ENCODE data around the gene ATXN7L1.

The ATXN7L1 gene

DNA sequence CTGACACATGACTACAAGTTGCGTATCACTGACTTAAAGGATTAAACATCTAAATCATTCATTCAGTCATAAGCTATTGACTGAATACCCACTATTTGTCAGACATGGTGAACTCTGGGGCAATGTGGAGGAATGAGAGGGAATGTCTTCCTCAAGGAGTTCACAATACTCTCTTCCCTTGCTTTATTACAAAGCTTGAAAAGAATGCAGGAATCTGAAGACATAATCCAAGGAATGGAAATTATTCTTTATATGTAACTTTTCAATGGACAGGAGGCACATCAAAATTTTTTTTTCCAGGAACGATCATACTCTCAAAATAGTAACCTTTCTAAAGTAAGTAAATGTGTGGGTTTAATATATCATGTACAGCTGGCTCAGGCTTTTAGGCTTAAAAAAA is 111.9 kb downstream of the ATXN7L1 start:
- intact Hi-C loops (cut with DNase I): loop anchor here (10.0 kb wide), 2 partner anchors 110 to 390 kb away; partner anchors contain the start of gene ATXN7L1
- no peak for DNase-seq

DNA sequence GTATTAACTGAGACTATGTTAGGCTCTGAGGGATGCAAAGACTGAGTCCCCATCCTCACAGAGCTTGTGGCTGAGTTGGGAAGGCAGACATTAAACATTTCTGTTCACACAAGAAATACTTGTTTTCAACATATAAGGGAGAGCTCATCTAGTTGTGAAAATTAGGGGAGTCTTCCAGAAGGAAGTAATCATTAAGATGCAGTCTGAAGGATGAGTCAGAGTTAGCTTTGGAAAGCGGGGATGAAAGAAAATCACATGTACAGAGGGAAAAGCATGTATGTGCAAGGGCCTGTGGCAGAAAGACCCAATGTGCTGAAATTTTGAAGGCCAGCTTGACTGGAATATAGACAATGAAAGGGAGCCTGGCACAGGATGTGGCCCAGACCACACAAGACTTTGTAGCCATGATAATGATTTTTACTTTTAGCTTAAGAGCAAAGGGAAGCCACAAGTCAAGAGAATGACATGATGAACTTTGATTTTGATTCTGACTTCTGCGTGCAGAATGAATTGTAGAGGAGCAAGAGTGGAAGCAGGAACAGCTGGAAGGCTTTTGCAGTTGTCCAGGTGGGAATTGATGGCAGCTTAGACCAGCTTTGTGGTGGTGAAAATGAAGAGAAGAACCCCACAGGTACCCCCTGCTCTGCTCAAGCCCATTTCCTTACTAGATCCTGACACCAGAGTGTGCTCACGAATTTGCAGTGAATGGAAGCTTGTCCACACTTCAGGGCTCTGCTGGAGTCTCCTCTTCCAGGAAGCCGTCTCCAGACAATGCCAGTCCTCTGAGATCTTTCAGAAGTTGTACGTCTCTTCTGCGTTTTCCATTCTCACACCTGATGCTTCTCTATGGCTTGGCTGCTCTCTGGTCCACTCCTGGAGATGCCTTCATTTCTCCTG is 115.6 kb downstream of the ATXN7L1 start:
- intact Hi-C loops (cut with DNase I): loop anchor here (1.0 to 10.0 kb wide), 4 partner anchors 114 to 394 kb away; partner anchors contain the start of gene ATXN7L1
- no peak for DNase-seq

DNA sequence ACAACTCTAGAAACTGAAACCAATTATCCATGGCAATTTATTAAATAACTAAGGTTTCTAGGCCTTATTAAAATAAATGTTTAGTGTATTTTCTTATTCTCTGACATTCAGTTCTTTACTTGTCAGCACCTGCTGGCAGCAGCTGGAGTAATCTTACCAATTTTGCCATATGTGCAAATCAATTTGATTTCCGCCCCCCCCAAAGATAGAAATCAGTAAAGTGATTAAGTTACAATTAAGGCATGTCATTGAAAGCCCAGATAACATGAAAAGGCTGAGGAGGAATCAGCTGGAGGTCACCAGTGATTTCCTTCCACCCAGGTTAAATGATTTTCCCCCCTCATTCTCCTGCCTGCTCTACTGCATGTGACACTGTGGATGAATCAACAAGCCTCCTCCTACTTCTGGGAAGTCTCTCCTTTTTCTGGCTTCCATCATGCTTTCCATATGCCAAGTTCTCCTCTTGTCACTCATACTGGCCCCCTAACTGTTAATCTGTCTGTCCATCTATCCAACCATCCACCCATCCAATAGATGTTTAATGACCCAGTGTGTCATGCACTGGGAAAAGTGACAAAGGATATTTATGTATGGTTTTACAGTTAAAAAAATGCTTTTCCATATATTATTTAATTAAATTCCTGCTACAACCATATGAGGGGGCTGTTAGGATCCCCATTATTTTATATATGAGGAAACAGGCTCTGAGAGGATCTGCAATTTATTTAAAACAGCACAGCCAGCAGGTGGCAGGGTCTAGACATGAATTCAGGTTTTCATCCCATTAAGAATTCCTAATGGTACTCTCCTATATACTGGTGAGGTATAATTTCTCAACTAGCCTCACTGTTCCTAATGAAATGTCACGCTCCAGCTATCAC is 116.5 kb downstream of the ATXN7L1 start:
- intact Hi-C loops (cut with DNase I): loop anchor here (1.0 to 10.0 kb wide), 4 partner anchors 115 to 395 kb away; partner anchors contain the start of gene ATXN7L1
- peak in 5 of 10 donors; percentile 45 to 86 (median 61) for DNase-seq

DNA sequence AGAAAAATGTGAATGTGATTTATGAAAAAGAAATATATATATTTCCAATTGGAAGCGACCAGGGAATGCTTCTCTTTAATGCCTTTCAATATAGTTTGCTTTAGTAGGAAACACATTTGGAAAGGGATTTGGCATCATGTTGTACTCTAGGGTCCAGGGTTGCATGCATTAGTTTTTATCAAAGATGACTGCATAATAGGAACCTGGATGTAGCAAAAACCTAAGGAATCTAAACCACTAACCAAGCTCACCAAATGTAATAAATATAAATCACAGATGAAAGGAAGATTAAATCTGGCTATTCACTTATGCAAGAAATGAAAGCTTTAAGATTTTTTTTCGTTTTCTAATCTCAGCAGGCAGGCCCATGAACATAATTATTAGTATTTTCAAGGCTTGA is 120.0 kb downstream of the ATXN7L1 start:
- DNase-seq: no peak
- intact Hi-C loops (cut with DNase I): no loop called here

DNA sequence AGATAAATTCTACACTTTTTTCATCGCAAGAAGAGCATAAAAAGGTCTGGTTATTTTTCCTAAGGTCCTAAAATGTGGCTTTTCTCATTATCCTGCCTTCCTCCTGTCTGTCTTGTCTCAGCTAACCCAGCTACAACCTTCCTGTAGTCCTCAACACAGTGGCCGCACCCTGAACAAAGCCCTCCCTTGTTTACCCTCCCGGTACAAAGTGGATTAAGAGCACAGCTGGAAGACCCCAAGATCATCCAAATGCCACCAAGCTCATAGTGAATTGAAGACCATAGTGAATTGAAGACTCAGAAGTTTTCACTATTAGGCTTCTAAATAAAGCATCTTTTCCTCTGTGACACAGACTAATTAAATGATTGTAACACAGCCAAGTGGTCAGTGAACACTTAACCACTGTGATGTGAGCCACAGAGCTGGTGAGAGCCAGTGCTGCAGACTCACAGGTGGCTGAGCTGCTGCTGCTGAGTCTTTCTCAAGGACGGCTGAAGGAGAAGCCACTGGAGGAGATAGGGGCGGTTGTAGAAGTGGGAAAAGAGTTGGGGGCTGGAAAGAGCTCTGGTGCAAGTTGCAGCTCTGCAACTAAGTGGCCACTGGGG is 123.6 kb downstream of the ATXN7L1 start:
- no peak for DNase-seq
- intact Hi-C loops (cut with DNase I): no loop called here

DNA sequence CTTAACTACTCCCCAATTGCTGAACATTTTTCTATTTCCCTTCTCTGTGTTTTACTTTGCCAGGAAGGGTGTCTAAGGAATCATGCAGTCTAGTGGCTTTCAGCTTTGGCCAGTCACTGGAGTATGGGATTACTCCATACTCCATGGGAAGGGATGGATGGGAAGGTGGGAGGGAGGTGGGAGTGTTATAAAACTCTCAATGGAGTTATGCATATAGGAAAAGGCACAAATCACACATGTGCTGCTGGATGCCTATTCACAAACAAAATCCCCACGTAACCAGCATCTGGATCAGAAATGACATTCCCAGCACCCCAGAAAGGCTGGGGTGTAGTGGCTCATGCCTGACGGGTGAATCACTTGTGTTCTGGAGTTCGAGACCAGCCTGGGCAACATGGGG is 125.3 kb downstream of the ATXN7L1 start:
- intact Hi-C loops (cut with DNase I): no loop called here
- DNase-seq: no peak

DNA sequence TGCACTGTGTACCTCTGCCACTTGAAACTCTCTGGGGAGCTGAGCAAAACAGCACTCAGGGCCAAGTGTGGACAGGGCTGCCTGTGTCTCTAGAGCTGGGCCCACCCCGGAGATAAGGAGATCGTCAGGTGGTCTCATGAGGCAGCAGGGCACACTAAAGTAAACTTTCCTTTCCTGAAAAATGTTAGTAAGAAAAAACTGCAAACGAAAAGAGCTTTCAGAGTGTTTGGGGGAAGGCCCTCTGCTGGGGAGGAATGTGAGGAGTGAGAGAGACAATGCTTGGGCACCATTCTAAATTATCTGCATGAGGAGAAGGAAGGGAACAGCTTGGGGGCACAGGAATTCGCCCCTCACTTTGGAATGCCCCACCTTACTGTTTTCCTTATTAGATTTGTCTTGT is 127.7 kb downstream of the ATXN7L1 start:
- intact Hi-C loops (cut with DNase I): no loop called here
- no peak for DNase-seq

DNA sequence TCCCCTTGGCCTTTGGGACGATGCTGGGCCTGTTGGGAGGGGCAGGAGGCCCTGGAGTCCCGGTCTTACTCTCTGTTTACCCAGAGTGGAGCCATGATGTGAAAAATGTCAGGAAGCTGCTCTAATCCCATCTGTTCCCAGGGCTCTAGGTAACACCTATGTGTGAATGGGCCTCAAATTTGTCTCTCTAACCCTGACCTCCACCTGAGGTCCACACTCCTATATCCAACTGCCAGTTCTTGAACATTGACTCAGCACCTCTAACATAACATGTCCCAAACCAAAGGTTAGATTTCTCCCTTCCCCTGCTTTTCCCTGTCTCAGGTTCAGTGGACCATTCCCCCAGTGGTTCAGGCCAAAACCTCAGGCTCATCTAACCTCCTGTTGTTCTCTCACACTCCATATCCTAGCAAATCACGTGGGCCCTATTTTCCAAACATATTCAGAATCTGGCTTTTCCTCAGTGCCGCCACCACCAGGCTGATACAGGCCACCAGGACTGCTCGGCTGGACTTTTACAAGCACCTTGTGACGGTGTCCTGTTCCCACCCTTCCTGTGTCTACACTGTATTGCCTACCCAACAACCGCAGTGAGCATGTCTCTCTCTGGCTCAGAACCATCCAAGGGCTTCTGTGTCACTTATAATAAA is 130.6 kb downstream of the ATXN7L1 start:
- DNase-seq: no peak
- intact Hi-C loops (cut with DNase I): no loop called here

DNA sequence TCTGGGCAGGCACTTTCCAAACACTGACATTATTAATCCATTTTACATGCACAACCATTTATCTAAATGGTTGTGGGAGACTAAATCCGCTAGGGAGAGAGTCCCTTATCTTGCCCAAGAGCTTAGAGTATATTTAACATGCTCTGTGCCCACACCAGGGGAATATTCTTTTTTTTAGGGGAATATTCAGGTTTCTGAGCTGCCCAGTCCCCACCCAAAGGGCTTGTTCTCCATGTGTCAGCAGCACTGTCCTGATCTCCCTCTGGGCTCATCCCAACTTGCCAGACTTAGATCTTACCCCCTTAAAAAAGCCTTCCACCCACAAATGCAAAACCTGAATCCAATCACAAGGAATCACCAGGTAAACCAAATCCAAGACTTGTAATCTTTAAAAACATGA is 132.1 kb downstream of the ATXN7L1 start:
- DNase-seq: no peak
- intact Hi-C loops (cut with DNase I): no loop called here

DNA sequence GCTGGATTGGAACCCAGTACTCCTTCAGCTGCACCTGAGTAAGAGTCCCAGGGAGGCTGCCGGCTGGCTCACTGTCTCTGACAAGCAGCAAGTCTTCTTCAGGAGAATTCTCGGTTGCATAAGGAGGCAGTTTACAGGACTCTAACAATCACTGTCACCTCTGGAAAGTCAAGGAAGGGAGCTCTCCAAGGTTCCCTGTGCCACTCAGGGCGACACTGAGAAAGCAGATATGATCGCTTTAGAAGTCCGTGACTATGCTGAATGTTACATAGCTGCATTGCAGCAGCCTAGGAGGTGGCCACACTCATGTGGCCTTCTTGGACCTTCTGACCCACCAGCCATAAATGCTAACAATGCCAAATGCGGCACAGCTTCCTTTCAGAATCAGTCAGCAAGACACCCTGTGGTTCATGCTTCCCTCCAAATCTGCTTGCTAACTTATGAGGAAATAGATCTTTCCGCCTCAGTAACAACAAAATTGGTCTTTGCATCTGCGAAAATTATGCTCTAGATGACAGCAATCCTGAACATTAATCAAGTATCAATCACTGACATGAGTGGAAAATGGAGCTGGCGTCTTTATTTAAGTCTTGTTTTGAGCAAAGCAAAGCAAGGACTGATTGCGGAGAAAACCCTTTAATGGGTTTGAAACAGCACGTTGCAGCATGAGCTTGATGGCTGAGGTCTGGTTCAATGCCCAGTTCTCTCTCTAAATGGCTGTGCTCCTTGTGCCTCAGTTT is 132.9 kb downstream of the ATXN7L1 start:
- intact Hi-C loops (cut with DNase I): no loop called here

DNA sequence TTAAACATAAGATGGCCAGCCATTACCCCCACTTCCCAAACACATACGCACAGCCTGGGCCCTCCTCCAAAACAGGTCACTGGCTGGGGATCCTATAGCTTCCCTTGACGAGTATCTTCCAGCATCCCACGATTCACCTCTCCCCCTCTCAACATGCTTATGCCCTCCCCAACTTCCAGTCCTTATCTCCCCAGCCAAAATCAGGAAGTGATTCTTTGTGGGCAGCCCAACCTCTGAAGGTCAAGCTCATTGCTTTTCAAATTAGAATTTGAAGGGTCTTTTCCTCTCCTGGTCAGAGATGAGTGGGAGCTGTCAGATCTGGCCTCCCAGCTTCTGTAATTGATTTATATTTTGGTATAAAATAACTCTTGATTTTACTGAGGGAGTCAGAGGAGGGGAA is 133.6 kb downstream of the ATXN7L1 start:
- DNase-seq: no peak
- intact Hi-C loops (cut with DNase I): no loop called here

More for the DNA sequence above, 132.9 kb downstream of the ATXN7L1 start:
- DNase-seq: no peak

DNA sequence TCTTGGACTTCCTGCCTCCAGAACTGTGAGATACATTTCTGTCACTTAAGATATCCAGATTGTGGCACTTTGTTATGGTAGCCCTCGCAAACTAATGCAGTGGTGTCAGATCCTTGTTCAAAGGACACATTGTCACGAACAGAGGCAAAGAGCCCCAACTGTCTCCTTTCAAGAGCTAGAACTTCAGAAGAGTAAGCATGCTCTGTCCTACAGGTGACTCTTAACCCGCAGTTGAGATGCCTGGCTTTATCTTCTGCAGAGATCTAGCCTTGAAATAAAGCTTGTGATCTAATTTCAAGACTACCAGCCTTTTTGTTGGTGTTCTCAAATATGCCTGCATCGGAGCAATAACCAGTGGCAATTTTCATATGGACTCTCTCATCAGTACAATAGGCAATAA is 134.4 kb downstream of the ATXN7L1 start:
- DNase-seq: no peak
- intact Hi-C loops (cut with DNase I): no loop called here

DNA sequence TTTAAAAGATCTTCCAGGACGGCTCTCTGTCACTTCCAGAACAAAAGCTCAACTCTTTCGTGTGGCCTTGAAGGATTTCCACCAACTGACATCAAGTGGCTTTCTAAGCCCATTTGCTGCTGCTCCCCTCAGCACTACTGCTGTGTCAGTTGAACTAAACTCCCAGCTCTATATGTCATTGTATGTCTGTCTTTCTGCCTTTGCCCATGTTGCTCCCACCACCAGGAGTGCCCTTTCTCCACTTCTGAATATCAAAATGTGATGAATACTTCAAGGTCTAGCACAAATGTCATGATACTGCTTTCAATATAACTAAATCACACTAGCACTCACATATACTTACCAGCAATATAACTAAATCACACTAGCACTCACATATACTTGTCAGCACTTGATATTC is 138.3 kb downstream of the ATXN7L1 start:
- intact Hi-C loops (cut with DNase I): no loop called here
- no peak for DNase-seq

DNA sequence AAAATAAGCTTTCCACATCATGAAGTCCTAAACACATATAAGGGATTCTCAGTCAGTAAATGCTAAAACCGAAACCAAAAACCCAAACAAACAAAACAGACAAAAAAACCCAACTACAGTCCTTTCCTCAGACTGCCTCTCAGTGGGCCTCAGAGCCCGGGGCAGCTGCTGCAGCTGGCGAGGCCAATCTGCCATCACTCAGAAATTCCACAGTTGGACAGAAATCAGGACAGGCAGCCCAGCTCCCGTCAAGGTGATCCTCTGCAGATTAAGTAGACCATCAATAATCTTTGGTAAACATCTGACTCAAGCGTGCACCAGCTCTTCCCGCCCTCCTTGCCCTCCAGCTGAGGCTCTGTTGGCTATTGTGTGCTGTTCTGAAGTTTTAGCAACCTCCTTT is 142.2 kb downstream of the ATXN7L1 start:
- intact Hi-C loops (cut with DNase I): no loop called here

DNA sequence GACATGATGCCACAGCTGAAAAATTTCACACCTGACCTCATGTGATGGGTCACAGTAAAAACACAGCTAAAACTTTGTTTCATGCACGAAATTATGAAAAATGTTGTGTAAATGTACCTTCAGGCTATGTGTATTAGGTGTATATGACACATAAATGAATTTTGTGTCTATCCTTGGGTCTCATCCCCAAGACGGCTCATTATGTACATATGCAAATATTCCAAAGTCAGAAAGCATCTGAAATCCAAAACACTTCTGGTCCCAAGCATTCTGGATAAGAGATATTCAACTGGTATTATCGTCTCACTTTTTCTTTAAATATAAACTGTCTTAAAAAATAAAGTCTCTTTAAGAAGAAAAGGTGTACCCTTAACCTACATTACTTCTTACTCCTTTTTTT is 145.4 kb downstream of the ATXN7L1 start:
- no peak for DNase-seq
- intact Hi-C loops (cut with DNase I): no loop called here

More for the DNA sequence above, 142.2 kb downstream of the ATXN7L1 start:
- DNase-seq: no peak

DNA sequence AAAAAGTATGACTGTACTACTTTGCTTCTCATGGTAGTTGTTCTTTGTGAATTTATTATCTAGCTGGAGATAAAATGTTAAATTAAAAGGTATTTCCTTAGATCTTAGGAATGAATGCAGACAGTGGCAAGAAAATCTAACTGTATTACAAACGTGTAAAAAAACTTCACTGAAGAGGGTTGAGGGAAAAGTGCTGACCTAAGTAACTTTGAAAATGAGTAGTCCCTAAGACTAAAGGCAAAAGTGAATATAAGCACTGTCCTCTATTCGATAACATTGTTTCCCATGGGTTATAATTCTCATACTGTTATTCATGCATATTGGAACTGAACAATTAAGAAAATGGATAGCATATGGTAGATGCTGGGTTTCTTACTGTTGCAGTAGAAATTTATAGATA is 148.4 kb downstream of the ATXN7L1 start:
- no peak for DNase-seq
- intact Hi-C loops (cut with DNase I): no loop called here

DNA sequence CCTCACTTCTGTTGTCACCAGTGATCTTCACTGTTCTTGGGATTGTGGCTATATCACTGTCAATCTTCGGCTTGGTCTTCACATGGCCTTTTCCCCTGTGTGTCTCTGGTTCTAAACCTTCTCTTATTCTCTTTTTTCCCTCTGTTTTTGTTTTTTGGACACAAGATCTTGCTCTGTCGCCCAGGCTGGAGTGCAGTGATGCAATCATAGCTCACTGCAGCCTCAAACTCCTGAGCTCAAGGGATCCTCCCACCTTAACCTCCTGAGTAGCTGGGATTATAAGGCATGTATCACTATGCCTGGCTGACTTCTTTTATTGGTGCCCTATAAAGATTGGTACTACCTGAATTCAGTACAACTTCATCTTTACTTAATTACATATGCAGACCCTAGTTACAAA is 151.7 kb downstream of the ATXN7L1 start:
- DNase-seq: no peak
- intact Hi-C loops (cut with DNase I): no loop called here

DNA sequence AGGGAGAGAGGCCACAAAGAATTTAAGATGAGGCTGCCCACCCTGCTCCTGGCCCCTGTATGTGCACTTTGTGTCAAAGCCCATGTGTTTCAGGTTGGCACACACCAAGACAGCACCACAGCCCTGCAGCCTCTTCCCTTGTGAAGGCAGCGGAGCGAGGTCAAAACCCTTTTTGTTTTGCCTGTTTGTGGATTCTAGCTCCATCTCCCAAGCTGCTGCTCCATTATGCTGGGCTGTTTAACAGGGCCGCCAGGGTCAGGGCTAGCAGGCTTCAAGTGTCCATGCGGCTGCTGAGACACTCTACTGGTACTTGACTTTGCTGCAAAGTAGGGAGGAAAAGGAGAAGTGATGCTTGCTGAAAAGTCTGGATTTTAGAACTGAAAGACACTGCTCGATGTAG is 152.8 kb downstream of the ATXN7L1 start:
- intact Hi-C loops (cut with DNase I): no loop called here
- peak in 7 of 10 donors; percentile 14 to 92 (median 60) for DNase-seq

DNA sequence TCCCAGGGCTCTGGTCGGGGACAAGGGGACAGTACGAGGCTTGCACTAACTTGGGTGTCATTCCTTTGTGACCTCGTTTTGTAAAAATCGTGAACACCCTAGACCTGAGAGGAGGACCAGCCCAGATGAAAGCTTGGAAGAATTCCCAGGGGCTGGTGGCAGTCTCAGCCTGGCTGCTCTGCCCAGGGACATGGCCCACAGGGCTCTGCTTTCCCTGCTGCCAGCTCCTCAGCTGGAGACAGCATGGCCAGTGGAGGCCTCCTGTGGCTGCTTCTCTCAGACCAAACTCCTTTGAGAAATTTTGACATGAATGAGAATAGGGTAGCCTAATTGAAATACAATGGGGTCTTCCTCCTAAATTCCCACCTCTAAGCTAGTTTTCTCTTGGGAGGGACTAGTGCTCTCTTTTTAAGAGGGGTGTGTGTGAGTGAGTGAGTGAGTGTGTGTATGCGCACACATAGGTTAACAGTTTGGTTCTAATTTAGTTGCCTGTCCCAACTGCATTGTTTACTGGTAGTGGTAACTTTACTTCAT is 154.8 kb downstream of the ATXN7L1 start:
- intact Hi-C loops (cut with DNase I): no loop called here
- DNase-seq: peak in 4 of 10 donors; percentile 11 to 77 (median 32)

Data from posterior cingulate gyrus (tissue), 11 donors.